GM12801 (cell line): ENCODE data around the gene WDR48.

Source experiments
- CTCF ChIP-seq: IDR thresholded peaks from one replicate; pipeline ENCODE4 v1.5.1; 2011; ENCODE audit warnings: control low read depth; ENCODE audit not compliant: insufficient read length; ENCODE audit errors: extremely low read depth

The WDR48 gene

GRCh38 chr3:39107388-39108199 is 55.8 kb downstream of the WDR48 start, which contains the start of the genes GORASP1 and TTC21A:
TSS of gene GORASP1 (minus strand) at chr3:39107627. CDS start at chr3:39107541, 86 bp downstream.
TSS of gene TTC21A (plus strand) at chr3:39107680. CDS start at chr3:39107838, 158 bp downstream.
- no peak for TF ChIP-seq CTCF

GRCh38 chr3:39108200-39108710 is 56.4 kb downstream of the WDR48 start:
- no peak for TF ChIP-seq CTCF

GRCh38 chr3:39109086-39109485 is 57.3 kb downstream of the WDR48 start:
- no peak for TF ChIP-seq CTCF

GRCh38 chr3:39110041-39110639 is 58.3 kb downstream of the WDR48 start:
- TF ChIP-seq CTCF, result no peak

- TF ChIP-seq CTCF, result no peak
These were observed 60.3 kb downstream of the WDR48 start for GRCh38 chr3:39112113-39112512.

- no peak for TF ChIP-seq CTCF
These were observed 60.7 kb downstream of the WDR48 start for GRCh38 chr3:39112535-39112934.

- no peak for TF ChIP-seq CTCF
These were observed 61.5 kb downstream of the WDR48 start for GRCh38 chr3:39113291-39113690.
